OCI-LY1 (cell line): Measurements from ENCODE around the gene DLD.

Experiments used
- H2AFZ ChIP-seq: fragments of 200-600 bp; sonication (generic), shearing (Covaris generic); 2 replicates; pipeline ENCODE4 v1.6.0; 2014; ENCODE audit warnings: antibody characterized with exemption, mild to moderate bottlenecking, low read length
- H3F3A ChIP-seq: fragments of 200-600 bp; sonication (generic), shearing (Covaris generic); 2 replicates; pipeline ENCODE4 v1.6.0; 2014; ENCODE audit warnings: mild to moderate bottlenecking, antibody characterized with exemption, low read length, moderate library complexity; ENCODE audit not compliant: insufficient read depth
- H3K27ac ChIP-seq: fragments of 200-600 bp; sonication (generic); 2 replicates; pipeline ENCODE4 v1.5.1; 2014; ENCODE audit warnings: low read length, mixed run types, mild to moderate bottlenecking, low read depth; ENCODE audit not compliant: poor library complexity, severe bottlenecking
- H3K27me3 ChIP-seq: fragments of 200-600 bp; sonication (generic); 2 replicates; pipeline ENCODE4 v1.6.0; 2014; ENCODE audit warnings: antibody characterized with exemption, mild to moderate bottlenecking, low read length, moderate library complexity; ENCODE audit not compliant: insufficient read depth
- H3K36me3 ChIP-seq: fragments of 200-600 bp; sonication (generic); 2 replicates; pipeline ENCODE4 v1.6.1; 2014; ENCODE audit warnings: mild to moderate bottlenecking, antibody characterized with exemption, low read length, moderate library complexity, mixed read lengths; ENCODE audit not compliant: insufficient read depth
- H3K4me1 ChIP-seq: fragments of 200-600 bp; sonication (generic); 2 replicates; pipeline ENCODE4 v1.5.1; 2014; ENCODE audit warnings: mild to moderate bottlenecking, low read length, moderate library complexity; ENCODE audit not compliant: insufficient read depth, severe bottlenecking
- H3K4me2 ChIP-seq: fragments of 200-600 bp; sonication (generic), shearing (Covaris generic); 2 replicates; pipeline ENCODE4 v1.6.1; 2014; ENCODE audit warnings: low read length
- H3K4me3 ChIP-seq: fragments of 200-600 bp; sonication (generic); 2 replicates; pipeline ENCODE4 v1.5.1; 2014; ENCODE audit warnings: low read length, low read depth, mild to moderate bottlenecking, mixed read lengths; ENCODE audit not compliant: poor library complexity, severe bottlenecking
- H3K79me2 ChIP-seq: fragments of 200-600 bp; shearing (Covaris generic); 2 replicates; pipeline ENCODE4 v1.6.1; 2016; ENCODE audit warnings: mixed run types, low read length, mixed read lengths; ENCODE audit not compliant: insufficient read depth
- H3K9ac ChIP-seq: fragments of 200-600 bp; sonication (generic), shearing (Covaris generic); 2 replicates; pipeline ENCODE4 v1.6.1; 2014; ENCODE audit warnings: mild to moderate bottlenecking, low read length, mixed read lengths
- H3K9me2 ChIP-seq: fragments of 200-600 bp; sonication (generic), shearing (Covaris generic); 2 replicates; pipeline ENCODE4 v1.6.1; 2014; ENCODE audit warnings: low read depth, mild to moderate bottlenecking, low read length, mixed read lengths
- H3K9me3 ChIP-seq: fragments of 200-600 bp; shearing (Covaris generic); 2 replicates; pipeline ENCODE4 v1.6.1; 2014; ENCODE audit warnings: low read length, mixed read lengths
- H4K20me1 ChIP-seq: fragments of 200-600 bp; sonication (generic), shearing (Covaris generic); 2 replicates; pipeline ENCODE4 v1.6.0; 2016; ENCODE audit warnings: mild to moderate bottlenecking, low read length; ENCODE audit not compliant: insufficient read depth
- EZH2 ChIP-seq: fragments of 200-600 bp; sonication (generic), shearing (Covaris generic); IDR thresholded peaks from 2 replicates; pipeline ENCODE4 v1.8.0; 2017; ENCODE audit warnings: borderline replicate concordance, mixed run types, mild to moderate bottlenecking, antibody characterized with exemption, low read length, moderate library complexity, mixed read lengths
- TF ChIP-seq, protein P1 (sequence below): fragments of 200-600 bp; sonication (generic), shearing (Covaris generic); IDR thresholded peaks from 2 replicates; pipeline ENCODE4 v1.5.1; 2017; ENCODE audit warnings: mild to moderate bottlenecking, antibody characterized with exemption, low read length, moderate library complexity, mixed read lengths

DLD gene

DNA sequence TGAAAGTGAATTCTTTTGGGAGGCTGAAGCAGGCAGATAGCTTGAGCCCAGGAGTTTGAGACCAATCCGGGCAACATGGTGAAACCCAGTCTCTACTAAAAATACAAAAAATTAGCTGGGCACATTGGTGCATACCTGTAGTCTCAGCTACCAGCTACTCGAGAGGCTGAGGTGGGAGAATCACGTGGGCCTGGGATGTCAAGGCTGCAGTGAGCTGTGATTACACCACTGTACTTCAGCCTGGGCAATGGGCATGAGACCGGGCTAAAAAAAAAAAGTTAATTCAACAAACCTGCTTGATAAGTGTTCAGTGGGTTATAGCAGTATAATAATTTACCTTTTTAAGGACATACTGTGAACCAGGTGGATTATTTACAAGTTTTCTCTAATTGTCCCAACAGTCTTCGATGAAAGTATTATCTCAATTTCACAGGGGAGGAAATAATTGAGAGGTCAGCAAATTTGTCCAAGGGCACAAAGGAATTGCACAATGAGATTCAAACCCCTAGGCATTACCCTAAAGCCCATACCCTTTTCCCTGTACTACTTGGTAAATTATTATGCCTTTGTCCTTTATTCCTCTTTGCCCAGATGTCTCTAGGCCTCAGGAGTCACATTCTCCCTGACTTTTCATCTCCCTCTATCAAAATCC, 13.1 kb upstream of the DLD start:
- no peaks in the 10 kb centered on the region for H3K4me1 ChIP-seq
- no peak overlapping the region for H3K27ac ChIP-seq
- no peaks in the 10 kb centered on the region for H3K9me3 ChIP-seq
- H3K9ac ChIP-seq: no peak overlapping the region
- no peak overlapping the region for H3K4me2 ChIP-seq
- H3K79me2 ChIP-seq: no peaks in the 10 kb centered on the region
- TF ChIP-seq EZH2: no peak
- TF ChIP-seq, protein P1, sequence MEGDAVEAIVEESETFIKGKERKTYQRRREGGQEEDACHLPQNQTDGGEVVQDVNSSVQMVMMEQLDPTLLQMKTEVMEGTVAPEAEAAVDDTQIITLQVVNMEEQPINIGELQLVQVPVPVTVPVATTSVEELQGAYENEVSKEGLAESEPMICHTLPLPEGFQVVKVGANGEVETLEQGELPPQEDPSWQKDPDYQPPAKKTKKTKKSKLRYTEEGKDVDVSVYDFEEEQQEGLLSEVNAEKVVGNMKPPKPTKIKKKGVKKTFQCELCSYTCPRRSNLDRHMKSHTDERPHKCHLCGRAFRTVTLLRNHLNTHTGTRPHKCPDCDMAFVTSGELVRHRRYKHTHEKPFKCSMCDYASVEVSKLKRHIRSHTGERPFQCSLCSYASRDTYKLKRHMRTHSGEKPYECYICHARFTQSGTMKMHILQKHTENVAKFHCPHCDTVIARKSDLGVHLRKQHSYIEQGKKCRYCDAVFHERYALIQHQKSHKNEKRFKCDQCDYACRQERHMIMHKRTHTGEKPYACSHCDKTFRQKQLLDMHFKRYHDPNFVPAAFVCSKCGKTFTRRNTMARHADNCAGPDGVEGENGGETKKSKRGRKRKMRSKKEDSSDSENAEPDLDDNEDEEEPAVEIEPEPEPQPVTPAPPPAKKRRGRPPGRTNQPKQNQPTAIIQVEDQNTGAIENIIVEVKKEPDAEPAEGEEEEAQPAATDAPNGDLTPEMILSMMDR: no peak
- H3F3A ChIP-seq: no peaks in the 10 kb centered on the region
- no peaks in the 10 kb centered on the region for H3K27me3 ChIP-seq
- H3K36me3 ChIP-seq: no peaks in the 10 kb centered on the region
- H3K9me2 ChIP-seq: no peaks in the 10 kb centered on the region
- H4K20me1 ChIP-seq: no peaks in the 10 kb centered on the region
- no peak overlapping the region for H3K4me3 ChIP-seq
- no peak overlapping the region for H2AFZ ChIP-seq

DNA sequence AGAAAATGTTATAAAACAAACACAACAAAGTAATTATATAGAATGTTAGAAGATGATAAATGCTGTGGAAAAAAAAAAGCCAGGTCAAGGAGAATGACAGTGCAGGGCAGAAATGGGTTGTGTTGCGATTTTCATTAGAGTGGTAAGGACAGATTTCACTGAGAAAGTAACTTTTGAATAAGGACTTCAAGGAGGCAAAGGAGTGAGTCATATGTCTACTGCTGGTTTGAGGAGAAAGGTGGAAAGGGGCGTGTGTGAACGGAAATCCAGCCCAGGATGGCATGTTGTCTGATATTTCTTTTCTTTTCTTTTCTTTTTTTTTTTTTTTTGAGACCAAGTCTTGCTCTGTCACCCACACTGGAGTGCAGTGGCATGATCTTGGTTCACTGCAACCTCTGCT, 12.3 kb upstream of the DLD start:
- H3K27me3 ChIP-seq: no peaks in the 10 kb centered on the region
- no peaks in the 10 kb centered on the region for H3K79me2 ChIP-seq
- no peaks in the 10 kb centered on the region for H4K20me1 ChIP-seq
- H3K9me2 ChIP-seq: no peaks in the 10 kb centered on the region
- H3K9ac ChIP-seq: no peak overlapping the region
- no peaks in the 10 kb centered on the region for H3K36me3 ChIP-seq
- no peak overlapping the region for H3K27ac ChIP-seq
- TF ChIP-seq, protein P1: no peak
- H3K9me3 ChIP-seq: no peaks in the 10 kb centered on the region
- H2AFZ ChIP-seq: no peak overlapping the region
- no peak overlapping the region for H3K4me3 ChIP-seq
- no peaks in the 10 kb centered on the region for H3K4me1 ChIP-seq
- no peak overlapping the region for H3K4me2 ChIP-seq
- H3F3A ChIP-seq: no peaks in the 10 kb centered on the region

DNA sequence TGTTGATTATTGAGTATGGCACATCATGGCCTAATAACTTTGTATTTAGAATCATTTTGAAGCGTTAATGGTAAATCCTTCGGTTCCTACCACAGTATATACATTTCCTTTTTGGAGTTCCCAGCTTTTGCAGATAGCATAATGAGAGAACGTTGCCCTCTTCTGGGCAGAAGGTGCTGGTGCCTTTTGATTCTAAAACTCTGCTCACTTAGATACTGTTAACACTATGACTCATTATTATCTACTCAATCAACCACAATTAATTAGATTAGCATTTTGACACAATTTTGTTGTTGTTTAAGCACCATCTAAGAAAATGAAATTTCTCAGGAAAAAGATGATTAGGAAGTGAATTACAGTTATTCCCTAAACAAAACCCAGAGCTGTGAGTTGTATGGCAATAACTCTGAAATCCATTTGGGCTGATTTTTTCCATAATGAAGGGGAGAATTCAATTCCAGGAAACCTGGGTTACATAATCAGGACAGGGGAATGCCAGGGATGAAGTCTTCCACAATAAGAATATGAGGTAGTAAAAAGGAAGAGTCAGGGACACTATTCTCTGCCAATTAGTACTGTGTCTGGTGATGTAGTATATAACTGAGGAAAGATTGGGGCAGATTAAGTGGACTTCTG, 11.5 kb upstream of the DLD start:
- H3K36me3 ChIP-seq: no peaks in the 10 kb centered on the region
- no peak overlapping the region for H3K27ac ChIP-seq
- H3K9ac ChIP-seq: no peak overlapping the region
- H3F3A ChIP-seq: no peaks in the 10 kb centered on the region
- no peaks in the 10 kb centered on the region for H3K9me2 ChIP-seq
- H2AFZ ChIP-seq: no peak overlapping the region
- H3K4me3 ChIP-seq: no peak overlapping the region
- TF ChIP-seq, protein P1: peak; percentile 98
- TF ChIP-seq EZH2: no peak
- H3K79me2 ChIP-seq: no peaks in the 10 kb centered on the region
- H3K4me1 ChIP-seq: no peaks in the 10 kb centered on the region
- H3K4me2 ChIP-seq: no peak overlapping the region
- no peaks in the 10 kb centered on the region for H3K9me3 ChIP-seq
- H3K27me3 ChIP-seq: no peaks in the 10 kb centered on the region
- H4K20me1 ChIP-seq: no peaks in the 10 kb centered on the region
